NCI-H345 treated with DMSO at 0.1 percent for 48 hours (cell line): ENCODE data around the gene TMEM120B.

Source experiments
- DNase-seq: peaks from one replicate; lab custom pipeline; 2025; ENCODE audit not compliant: unreplicated experiment; lab: John Stamatoyannopoulos, UW

The TMEM120B gene

DNA sequence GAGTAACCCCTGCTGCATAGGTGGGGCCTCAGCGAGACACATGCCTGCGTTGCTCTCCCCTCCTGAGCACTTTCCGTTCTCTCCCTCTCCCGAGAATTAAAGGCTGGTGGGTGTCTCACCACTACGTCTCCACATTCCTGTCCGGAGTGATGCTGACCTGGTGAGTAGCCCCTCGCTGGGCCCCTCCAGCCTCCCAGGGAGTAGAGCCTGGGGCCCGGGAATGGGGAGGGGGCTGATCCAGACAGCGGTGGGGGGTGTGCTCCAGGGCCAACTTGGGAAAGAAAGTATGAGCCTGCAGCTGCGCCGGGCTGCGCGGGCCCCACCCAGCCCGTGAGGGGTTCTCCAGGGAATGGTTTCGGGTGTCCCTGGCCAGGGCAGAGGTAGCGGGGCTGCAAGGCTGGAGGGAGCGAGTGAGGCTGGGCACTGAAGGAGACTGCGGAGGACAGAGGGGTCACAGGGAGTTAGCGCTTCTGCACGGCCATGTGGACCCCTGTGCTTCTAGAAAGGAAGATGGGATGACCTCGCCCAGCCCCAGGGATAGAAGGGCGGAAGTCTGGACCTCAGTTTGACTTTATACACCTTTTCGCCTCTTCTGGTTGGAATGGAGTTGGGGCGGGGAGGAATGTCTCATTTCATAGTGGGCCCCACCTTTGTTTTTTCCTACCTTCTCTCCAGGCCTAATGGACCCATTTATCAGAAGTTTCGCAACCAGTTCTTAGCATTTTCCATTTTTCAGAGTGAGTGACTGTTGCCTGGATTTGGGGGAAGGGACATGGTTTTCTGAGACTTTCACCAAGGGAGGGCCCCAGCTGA, 58.5 kb downstream of the TMEM120B start:
- DNase-seq, result no peak

DNA sequence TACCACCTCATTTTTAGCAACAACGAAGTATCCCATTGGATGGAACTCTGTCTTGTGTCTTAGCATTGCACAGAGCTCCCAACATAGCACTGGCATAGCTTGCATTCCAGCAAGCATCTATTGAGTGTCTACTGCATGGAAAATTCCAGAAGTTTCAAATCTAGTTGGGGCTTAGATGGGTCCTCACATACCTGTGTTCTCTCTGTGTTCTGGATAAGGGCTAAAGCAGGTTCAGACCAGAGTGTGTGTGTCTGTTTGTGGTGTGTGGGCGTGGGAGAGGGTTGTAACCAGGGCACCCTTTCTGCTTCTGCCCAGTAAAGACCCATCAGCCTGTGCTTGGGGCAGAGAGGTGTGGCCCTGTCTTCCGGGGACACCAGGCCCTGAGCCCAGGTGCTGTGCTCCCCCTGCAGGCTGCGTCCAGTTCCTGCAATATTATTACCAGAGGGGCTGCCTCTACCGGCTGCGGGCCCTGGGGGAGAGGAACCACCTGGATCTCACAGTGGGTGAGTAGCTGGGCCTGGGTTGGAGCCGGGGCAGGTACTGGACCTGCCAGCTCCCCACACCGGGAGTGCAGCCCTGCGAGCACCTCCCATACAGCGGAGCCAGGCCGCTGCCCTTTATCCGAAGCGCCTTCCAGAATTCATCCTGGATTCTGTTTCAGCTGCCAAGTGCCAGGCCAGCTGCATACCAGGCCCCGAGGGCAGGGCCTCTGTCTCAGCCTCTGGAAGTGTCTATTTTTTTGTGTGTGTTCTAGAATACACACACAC, 60.6 kb downstream of the TMEM120B start:
- DNase-seq, result peak; percentile 39

DNA sequence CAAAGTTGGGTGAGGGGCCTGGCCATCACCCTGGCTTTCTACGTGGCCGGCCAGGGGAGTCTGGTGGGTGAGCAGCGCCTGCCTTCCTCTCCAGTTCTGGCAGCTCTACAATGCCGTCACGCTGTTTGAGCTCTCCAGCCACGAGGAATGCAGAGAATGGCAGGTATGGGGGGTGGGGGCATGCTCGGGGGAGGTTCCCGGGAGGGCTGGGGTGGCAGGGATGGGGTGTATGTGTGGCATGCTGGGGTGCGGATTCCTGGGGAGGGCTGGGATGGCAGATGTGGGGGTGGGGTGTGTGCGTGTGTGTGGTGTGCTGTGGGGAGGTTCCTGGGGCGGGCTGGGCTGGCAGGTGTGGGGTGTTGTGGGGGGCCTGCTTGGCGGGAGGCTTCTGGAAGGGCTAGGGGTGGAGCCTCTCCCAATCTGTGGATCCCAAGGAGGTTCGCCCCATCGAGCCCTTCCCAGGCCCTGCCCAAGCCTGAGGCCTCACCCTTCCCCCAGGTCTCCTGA, 62.5 kb downstream of the TMEM120B start:
- no peak for DNase-seq

DNA sequence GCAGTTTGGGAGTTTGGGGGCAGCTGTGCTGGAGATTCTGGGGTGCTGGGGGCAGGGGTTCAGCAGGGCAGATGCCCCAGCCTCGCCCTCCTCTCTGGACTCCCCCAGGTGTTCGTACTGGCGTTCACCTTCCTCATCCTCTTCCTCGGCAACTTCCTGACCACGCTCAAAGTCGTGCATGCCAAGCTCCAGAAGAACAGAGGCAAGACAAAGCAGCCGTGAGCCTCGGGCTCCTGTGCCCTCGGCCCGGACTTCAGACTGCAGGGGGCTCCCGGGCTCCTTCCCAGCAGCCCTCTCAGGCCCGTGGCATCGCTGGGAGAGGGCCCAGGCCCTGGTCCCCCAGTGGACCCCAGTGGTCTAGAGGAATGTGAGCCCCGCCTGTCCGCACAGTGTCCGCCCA, 62.9 kb downstream of the TMEM120B start:
- no peak for DNase-seq

DNA sequence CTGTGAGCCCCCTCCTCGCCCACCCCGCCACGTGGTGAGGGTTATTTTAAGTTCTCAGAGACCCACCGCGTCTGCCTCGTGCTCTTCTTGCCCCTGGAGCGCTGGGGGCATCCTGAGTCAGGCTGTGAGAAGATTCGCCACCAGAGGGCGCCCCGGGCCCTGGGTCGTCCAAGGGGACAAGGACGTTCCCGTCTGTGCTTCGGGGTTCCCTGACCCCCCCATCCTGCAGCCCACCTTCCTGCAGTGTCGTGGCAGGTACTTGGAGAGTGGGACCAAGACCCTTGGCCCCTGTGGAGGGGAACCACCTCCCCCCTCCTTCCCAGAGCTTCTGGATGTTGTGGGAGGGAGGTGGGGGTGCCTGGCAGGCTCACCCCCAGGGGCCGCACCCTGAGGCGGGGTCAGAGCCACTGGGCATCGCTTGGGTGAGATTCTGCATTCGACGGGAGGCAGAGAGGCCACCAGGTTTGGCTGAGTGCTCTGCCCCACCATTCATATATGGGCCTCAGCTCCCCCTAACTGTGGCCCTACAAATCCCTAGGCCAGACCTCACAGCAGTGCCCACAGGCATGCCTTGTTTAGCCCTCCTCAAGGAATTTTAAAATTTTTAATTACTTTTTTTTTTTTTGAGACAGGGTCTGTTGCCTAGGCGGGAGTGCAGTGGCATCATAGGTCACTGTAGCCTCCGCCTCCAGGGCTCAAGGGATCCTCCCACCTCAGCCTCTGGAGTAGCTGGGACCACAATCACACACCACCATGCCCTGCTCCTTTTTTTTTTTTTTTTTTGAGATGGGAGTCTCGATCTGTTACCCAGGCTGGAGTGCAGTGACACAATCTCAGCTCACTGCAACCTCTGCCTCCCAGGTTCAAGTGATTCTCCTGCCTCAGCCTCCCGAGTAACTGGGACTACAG, 63.9 kb downstream of the TMEM120B start:
- peak; percentile 14 for DNase-seq

DNA sequence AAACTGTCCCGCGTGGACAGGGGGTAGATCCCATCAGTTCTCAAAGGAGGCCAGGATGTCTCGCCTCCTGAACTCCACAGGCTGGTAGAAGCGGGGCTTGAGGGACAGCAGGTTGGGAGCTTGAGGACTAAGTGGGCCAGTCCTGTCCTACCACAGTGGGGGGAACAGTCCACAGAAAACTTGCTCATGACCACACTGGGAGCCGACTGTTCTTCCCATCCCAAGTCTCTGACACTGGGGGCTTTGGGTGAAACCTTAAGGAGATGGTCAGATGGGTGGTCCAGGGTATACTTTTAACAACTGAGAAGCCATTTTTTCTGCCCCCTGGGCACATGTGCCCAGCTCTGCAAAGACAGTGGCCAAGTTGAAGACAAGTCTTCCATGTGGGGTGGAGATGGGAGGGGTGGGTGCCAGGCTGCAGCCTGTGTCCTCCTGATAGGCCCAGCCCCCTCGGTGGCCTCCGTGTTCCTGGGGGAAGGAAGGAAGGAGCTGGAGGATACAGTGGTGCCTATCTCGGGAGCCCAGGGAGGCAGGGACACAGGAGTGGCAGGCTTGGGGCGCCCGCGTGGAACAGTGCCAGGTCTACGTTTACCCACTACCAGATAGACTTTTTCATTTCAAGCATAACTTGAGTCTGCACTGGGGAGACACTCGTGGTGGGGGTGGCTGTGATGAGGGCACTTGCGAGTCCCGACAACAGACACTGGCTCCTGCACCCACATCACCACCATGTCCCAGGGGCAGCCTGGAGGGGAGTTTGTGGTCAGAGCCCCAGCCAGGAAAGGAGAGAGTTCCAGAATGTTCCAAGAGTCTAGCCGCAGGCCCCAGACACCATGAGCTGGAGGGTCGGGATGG, 66.2 kb downstream of the TMEM120B start:
- no peak for DNase-seq

DNA sequence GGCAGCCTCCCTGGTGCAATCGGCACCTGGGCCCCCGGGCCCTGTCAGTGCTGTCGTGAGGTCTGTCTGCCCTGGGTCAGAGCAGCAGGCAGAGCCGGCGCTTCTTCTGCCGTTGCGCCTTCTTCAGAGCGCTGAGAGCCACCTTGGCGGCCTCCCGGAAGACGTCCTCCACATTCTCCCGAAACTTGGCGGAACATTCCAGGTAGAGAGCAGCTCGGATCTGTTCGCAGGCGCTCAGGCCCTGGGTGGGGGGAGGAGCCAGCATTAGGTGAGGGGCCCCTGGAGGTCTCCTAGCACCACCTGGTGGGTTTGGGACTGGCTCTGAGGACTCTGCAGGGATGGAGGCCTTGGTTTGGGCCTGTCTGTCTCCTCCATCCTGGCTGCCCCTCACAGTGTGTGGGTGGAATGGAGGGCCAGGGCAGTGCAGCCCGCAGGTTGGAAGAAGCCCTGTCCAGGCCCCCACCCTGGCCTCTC, 66.9 kb downstream of the TMEM120B start:
- no peak for DNase-seq

DNA sequence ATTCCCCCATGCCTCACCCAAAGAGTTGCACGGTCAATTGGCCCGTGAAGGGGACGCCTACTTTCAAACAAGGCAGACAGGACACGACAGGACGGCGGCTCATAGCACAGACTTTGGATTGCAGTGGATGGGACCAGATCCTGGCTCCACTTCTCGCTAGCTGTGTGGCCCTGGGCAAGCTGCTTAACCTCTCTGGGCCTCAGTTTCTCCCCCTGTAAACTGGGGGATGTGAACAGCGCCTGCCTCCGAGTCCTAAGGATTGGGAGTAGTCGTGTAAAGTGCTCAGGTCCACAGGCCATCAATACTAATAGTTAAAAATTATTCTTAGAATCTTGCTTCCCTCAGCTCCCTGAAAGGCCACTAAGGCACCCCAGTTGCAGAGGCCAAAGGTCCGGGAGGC, 67.9 kb downstream of the TMEM120B start:
- DNase-seq, result no peak

DNA sequence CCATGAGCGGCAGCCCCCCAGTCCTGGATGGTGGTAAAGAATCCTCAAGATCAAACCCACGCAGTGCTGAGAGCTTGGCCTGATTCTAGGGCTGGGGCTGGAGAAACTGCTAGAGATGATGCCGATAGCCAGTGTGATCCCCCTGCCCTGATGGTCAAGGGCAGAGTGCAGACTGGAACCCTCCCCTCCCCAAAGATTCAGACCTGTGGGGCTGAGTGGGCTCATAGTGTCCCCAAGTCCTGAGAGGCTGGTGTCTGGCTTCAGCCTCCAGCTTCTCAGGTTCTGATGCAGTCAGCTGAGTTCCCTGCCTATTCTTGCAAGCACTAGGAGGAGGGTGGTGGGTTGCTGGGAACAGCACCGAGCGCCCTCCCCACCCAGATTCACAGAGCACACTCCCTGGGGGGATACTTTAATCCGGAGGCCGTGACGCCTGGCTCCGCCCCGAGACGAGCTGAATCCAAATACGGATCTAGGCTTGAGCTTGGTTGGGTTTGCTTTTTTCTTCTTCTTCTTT, 69.0 kb downstream of the TMEM120B start:
- DNase-seq, result peak; percentile 5

DNA sequence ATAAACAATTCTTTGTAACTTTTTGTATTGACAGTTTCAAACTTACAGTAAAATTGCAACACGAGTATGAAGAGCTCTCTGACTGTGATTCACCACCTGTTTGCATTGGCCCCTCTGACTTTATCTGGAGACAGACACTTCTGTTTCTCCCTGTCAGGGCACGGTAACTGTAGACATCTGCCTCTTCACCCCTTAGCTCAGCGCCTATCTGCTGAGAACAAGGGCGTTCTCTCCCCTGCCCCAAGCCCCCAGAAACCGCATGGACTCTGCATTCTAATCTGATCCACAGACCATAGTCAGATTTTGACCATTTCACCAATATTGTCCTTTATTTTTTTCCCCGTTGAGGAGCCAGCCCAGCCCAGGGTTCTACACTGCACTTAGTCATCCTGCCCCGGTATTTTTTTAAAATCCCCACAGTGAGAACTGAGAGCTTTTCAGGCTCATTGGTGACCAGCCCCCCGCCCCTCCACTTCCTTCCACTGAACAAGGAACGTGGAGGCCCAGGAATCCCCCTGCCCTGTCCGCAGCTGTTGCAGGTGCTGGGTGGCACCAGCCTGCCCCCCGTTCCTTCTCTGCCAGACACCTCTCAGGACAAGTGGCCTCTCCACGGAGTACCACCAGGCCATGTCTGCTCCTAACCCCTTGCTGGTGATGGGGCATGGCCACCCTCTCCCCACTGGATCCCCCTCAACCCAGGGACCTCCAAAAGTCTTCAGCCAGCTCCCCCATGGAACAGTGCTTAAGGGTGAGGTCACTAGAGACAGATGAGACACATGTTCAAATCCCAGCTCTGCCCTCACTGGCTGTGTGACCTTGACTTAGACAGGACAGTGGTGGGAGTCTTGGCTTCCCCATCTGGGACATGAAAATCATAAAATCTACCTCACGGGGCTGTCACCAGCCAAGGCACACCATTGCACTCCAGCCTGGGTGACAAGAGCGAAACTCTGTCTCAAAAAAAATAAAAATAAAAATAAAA, 69.7 kb downstream of the TMEM120B start:
- no peak for DNase-seq

DNA sequence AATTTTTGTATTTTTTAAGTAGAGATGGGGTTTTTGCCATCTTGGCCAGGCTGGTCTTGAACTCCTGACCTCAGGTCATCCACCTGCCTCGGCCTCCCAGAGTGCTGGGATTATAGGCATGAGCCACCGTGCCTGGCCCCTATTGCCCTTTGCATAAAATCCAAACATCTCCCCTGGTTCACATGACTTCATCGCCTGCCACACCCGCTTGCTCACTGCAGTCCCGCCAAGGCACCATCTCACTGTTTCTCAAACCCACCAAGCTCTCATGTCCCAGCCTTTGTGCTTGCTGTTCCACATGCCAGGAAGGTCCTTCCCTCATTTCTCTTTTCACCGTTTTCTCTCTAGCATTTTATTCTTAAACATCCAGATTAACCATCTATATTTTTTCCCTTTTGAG, 71.2 kb downstream of the TMEM120B start:
- no peak for DNase-seq

DNA sequence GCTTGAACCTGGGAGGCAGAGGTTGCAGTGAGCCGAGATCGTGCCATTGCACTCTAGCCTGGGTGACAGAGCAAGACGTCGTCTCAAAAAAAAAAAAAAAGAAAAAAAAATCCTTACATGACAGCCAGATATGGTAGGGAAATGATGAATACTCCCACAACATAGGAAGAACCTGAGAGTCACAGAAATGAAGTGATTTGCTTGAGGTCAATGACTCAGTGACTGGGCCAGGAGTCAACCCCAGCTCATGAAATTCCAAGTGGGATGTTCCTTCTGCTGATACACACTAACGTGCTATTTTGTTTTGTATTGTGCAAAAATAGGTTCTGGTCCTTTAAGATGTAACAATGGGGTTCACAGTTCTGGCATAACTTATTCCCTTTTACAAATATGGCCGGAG, 71.9 kb downstream of the TMEM120B start:
- no peak for DNase-seq

DNA sequence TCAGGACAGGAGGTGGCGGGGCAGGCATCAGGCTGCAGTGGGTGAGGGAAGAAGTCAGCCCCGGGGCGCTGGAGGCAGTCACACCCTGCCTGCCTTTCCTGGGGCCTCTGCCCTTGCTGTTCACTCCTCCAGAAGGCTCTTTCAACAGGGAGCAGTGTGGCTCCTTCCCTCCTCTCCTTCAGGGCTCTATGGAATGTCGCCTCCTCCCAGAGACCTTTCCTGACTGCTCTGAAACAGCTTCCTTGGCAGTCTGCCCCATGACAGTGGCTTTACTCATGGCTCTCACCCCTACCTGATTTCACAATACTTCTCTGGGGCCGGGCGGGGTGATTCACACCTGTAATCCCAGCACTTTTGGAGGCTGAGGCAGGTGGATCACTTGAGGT, 73.9 kb downstream of the TMEM120B start:
- DNase-seq, result no peak

DNA sequence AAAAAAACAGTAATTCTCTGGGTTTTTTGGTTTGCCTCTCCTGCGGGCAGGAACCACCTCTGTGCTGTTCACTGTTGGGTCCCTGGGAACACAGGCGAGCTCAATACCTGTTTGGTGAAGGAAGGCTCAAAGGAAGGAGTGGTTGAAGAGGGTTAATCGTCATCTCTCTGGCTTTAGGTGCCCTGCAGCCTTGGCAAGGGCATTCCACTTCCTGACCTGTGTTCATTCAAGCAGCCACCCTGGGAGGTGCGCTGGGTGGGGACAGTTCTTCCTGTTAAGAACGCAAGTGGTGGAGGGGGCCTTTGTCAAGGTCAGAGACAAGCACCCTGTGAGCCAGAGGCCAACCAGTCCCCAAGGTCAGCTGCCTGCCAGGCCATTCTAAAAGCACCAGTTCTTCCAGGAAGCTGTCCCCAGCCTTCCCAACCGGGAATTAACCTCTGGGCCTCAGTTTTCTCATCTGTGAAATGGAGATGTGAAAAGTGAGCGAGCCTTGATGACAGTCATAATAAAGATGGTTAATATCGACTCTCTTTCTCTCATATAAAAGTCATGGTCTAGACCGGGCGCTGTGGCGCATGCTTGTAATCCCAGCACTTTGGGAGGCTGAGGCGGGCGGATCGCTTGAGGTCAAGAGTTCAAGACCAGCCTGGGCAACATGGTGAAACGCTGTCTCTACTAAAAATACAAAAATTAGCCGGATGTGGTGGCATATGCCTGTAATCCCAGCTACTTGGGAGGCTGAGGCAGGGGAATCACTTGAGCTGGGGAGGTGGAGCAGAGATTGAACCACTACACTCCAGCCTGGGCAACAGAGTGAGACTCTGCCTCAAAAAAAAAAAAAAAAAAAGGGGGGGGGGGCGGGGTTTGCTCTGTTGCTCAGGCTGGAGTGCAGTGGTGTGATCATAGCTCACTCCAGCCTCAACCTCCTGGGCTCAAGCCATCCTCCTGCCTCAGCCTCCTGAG, 74.8 kb downstream of the TMEM120B start:
- no peak for DNase-seq

DNA sequence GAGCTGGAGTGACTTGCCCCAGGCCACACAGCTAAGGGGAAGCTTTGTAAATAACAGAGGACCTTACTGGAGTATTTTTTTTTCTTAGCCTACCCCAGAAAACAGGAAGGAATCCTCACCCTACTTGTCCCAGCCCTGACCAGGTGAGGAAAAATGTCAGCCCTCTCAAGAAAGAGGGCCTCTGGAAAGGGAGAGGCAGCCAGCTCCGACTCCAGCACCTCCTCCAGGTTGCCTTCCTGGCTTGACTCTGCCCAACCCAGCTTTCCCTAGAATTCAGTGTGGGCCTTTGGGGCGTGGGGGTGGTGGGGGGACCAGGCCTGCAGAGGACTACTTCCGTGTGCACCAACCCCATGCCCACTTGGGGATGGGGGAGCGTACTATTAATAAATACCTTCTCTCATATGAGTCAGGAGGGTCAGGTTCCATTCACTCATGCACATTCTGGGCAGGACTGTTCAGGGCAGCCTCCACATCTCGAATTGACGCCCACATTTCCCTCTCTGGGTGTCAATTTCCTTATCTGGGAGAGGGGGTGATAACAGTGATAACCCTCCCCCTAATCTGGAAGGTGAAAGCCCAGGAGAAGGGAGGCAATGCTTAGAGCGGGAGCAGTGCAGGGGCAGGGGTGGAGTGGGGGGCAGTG, 75.7 kb downstream of the TMEM120B start:
- DNase-seq, result no peak

DNA sequence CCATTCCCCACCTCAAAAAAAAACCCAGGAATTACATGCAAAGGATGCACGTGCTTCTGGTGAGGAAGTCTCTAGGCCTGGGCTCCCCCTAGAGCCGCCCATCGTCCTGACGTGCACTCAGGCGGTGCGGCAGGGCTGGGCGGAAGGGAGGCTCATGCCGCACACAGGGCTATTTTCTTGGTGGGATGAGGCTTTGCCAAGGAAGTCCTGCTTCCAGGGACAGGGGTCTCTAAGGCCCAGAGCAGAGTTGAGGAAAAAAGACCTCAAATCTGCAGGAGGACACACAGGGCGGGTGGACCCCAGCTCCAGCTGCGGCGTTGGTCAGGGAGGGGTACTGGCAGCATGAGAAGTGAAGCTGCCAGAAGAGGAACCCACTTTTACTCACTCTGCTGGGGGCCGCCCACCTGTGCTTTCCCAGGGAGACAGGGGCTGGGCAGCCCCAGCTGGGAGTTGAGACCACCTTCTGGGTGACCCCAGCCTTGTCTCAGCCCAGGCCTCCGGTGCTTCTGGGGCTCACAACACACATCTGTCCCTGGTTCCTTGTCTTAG, 76.8 kb downstream of the TMEM120B start:
- DNase-seq, result no peak
